GM12878 (cell line): ENCODE results near the gene PAK5. TPM values are rescaled to one million over a fixed set of nuclear protein-coding genes. Genes with fewer than 3 reads are reported as not detected.

Experiments used
- ATAC-seq: fragments of 200-7000 bp; cut with Tn5 transposase; 3 replicates; pipeline ENCODE4 v1.9.1; 2020; ENCODE audit warnings: mild to moderate bottlenecking, moderate library complexity
- BruUV-seq: library from RNA; stranded (reverse); fragments of 400-500 nt; replicated peaks from 2 replicates; lab custom pipeline; 2021; lab: Mats Ljungman, UMichigan
- CTCF ChIA-PET: fragments of 300-600 bp; sonication (Branson Sonifier 250); formaldehyde crosslinking; extraction: SDS; loops from one replicate; lab custom pipeline; 2021; ENCODE audit warnings: inconsistent platforms; lab: Yijun Ruan, JAX
- POLR2A ChIA-PET: fragments of 350-600 bp; formaldehyde crosslinking; extraction: SDS; loops from one replicate; lab custom pipeline; 2021; ENCODE audit warnings: inconsistent platforms; lab: Charles Lee
- RAD21 ChIA-PET: fragments of 300-600 bp; sonication (Branson Sonifier 250); formaldehyde crosslinking; loops from one replicate; lab custom pipeline; 2023; ENCODE audit warnings: antibody characterized with exemption; ENCODE audit not compliant: unreplicated experiment; lab: Charles Lee
- SMC1A ChIA-PET: fragments of 300-600 bp; sonication (Branson Sonifier 250); formaldehyde crosslinking; loops from one replicate; lab custom pipeline; 2023; ENCODE audit not compliant: unreplicated experiment, uncharacterized antibody; lab: Charles Lee
- DNase-seq: peaks from one replicate; pipeline ENCODE4 v3.0.0-alpha.2; 2011; ENCODE audit warnings: low read depth, low spot score
- FAIRE-seq: peaks from 3 replicates; lab custom pipeline; 2011; peaks lifted over from hg19 to GRCh38; lab: Jason Lieb, UNC
- H2AFZ ChIP-seq: 2 replicates; pipeline ENCODE4 v1.6.0; 2011; ENCODE audit warnings: low read depth, low read length, control low read depth; ENCODE audit not compliant: control insufficient read depth
- H3K27ac ChIP-seq: 2 replicates; pipeline ENCODE4 v1.5.1; 2011; ENCODE audit warnings: control low read depth; ENCODE audit not compliant: control insufficient read depth, insufficient read depth
- H3K27me3 ChIP-seq, 2 experiments: replicated peaks in 1 of 2; 2 replicates each; pipeline versions ENCODE4 v1.6.0 to v1.6.1; 2011; ENCODE audit warnings: low read length in 1 of 2; ENCODE audit not compliant: control insufficient read depth in 2 of 2, insufficient read depth in 2 of 2
- H3K36me3 ChIP-seq, 2 experiments: 2 replicates each; pipeline ENCODE4 v1.5.1; 2011; ENCODE audit warnings: low read length in 1 of 2; ENCODE audit not compliant: control insufficient read depth in 2 of 2, insufficient read depth in 2 of 2
- H3K4me1 ChIP-seq: 2 replicates; pipeline ENCODE4 v1.6.1; 2011; ENCODE audit warnings: mild to moderate bottlenecking, low read length, moderate library complexity, mixed read lengths; ENCODE audit not compliant: control insufficient read depth, insufficient read depth
- H3K4me2 ChIP-seq: 2 replicates; pipeline ENCODE4 v1.6.0; 2011; ENCODE audit warnings: control low read depth; ENCODE audit not compliant: control insufficient read depth, insufficient read depth
- H3K4me3 ChIP-seq: fragments of 200-600 bp; sonication (generic); 2 replicates; pipeline ENCODE4 v1.5.1; 2016
- H3K79me2 ChIP-seq: 2 replicates; pipeline ENCODE4 v1.6.0; 2011; ENCODE audit warnings: low read length; ENCODE audit not compliant: control insufficient read depth, insufficient read depth
- H3K9ac ChIP-seq: 2 replicates; pipeline ENCODE4 v1.8.0; 2011; ENCODE audit warnings: low read length, control low read depth, mixed read lengths; ENCODE audit not compliant: control insufficient read depth, insufficient read depth
- H3K9me3 ChIP-seq: replicated peaks from 3 replicates; pipeline ENCODE4 v1.5.1; 2011; ENCODE audit warnings: mild to moderate bottlenecking, low read length; ENCODE audit not compliant: control insufficient read depth, insufficient read depth
- H4K20me1 ChIP-seq: 2 replicates; pipeline ENCODE4 v1.6.0; 2011; ENCODE audit not compliant: control insufficient read depth, insufficient read depth
- HDAC6 ChIP-seq: fragments of 200-600 bp; sonication (generic); IDR thresholded peaks from one replicate; pipeline ENCODE4 v1.8.0; 2017; ENCODE audit warnings: antibody characterized with exemption; ENCODE audit not compliant: unreplicated experiment
- NFIC ChIP-seq: IDR thresholded peaks from 2 replicates; pipeline ENCODE4 v1.6.1; 2012; ENCODE audit warnings: low read depth, mild to moderate bottlenecking, inconsistent platforms, low read length, moderate library complexity
- SMAD5 ChIP-seq: IDR thresholded peaks from 2 replicates; pipeline ENCODE4 v1.6.1; 2016; ENCODE audit warnings: antibody characterized with exemption, low read depth
- SREBF1 ChIP-seq: IDR thresholded peaks from 2 replicates; pipeline ENCODE4 v1.6.1; 2012; ENCODE audit warnings: mild to moderate bottlenecking, low read length
- in situ Hi-C: fragments of 300-500 bp; cut with MboI; formaldehyde crosslinking; loops from 9 replicates; pipeline ENCODE4 v1.14.3; 2018; ENCODE audit warnings: mixed read lengths
- intact Hi-C: fragments of 100-400 bp; cut with micrococcal nuclease; formaldehyde crosslinking; loops from one replicate; pipeline ENCODE4 v1.14.2; 2022; ENCODE audit not compliant: unreplicated experiment
- polyA plus RNA-seq, 11 experiments: library from polyadenylated mRNA; depleted of rRNA in 4 of 11; unstranded in 6 of 11; stranded (reverse) in 5 of 11; fragments of >200 nt; fragmentation: Nextera tagmentation in 4 of 11; fragmentation: Illumina TruSeq in 1 of 11; extraction: Ambion mirVana in 4 of 11; extraction: Trizol in 1 of 11; gene quantifications; 1 replicate in 1 of 11; 2 replicates in 10 of 11; pipeline versions ENCODE4 v1.2.1 to v1.2.3, GENCODE V29; 2011 to 2016; ENCODE audit warnings: inconsistent platforms in 2 of 11, missing spikeins in 2 of 11, low read depth in 1 of 11
- total RNA-seq, 4 experiments: library from RNA; depleted of rRNA in 3 of 4; stranded (reverse); fragments of >200 nt in 3 of 4; fragmentation: Illumina TruSeq in 1 of 4; extraction: Trizol in 1 of 4; gene quantifications; 2 replicates each; pipeline versions ENCODE4 v1.2.1 to v1.2.3, GENCODE V29; 2013 to 2021
- TF ChIP-seq, protein P1 (sequence below): fragments of 450-650 bp; formaldehyde crosslinking; IDR thresholded peaks from 2 replicates; pipeline ENCODE4 v1.5.0; 2022; ENCODE audit warnings: mild to moderate bottlenecking, missing genetic modification characterization

The PAK5 gene
- total and polyA plus RNA-seq, 10 of the 15 experiments (the other 5 are each of a cell fraction or from before 2014, with no cell fraction given): not detected

GRCh38 chr20:9831032-9831431 lies 7.8 kb downstream of the PAK5 start (continued):
- no peak for TF ChIP-seq HDAC6
- no peak for TF ChIP-seq NFIC
- no peak for TF ChIP-seq SREBF1
- TF ChIP-seq SMAD5: no peak

- POLR2A ChIA-PET: no interaction called here
- no peak overlapping the region for H2AFZ ChIP-seq
- H3K27ac ChIP-seq: no peak overlapping the region
- H4K20me1 ChIP-seq: no peaks in the 10 kb centered on the region
- no peak overlapping the region for H3K4me2 ChIP-seq
- no peaks in the 10 kb centered on the region for H3K36me3 ChIP-seq
- FAIRE-seq: no peak
- intact Hi-C loops (no loop called here), in situ Hi-C loops (no loop called here)
- no peak overlapping the region for H3K9ac ChIP-seq
- BruUV-seq: no TSS peak
- no peaks in the 10 kb centered on the region for H3K27me3 ChIP-seq
- DNase-seq: no peak
- H3K79me2 ChIP-seq: no peaks in the 10 kb centered on the region
- TF ChIP-seq, protein P1, sequence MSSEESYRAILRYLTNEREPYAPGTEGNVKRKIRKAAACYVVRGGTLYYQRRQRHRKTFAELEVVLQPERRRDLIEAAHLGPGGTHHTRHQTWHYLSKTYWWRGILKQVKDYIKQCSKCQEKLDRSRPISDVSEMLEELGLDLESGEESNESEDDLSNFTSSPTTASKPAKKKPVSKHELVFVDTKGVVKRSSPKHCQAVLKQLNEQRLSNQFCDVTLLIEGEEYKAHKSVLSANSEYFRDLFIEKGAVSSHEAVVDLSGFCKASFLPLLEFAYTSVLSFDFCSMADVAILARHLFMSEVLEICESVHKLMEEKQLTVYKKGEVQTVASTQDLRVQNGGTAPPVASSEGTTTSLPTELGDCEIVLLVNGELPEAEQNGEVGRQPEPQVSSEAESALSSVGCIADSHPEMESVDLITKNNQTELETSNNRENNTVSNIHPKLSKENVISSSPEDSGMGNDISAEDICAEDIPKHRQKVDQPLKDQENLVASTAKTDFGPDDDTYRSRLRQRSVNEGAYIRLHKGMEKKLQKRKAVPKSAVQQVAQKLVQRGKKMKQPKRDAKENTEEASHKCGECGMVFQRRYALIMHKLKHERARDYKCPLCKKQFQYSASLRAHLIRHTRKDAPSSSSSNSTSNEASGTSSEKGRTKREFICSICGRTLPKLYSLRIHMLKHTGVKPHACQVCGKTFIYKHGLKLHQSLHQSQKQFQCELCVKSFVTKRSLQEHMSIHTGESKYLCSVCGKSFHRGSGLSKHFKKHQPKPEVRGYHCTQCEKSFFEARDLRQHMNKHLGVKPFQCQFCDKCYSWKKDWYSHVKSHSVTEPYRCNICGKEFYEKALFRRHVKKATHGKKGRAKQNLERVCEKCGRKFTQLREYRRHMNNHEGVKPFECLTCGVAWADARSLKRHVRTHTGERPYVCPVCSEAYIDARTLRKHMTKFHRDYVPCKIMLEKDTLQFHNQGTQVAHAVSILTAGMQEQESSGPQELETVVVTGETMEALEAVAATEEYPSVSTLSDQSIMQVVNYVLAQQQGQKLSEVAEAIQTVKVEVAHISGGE: no peak
- TF ChIP-seq, all 136 proteins: peak for 0
- no peak for ATAC-seq
- H3K4me1 ChIP-seq: no peaks in the 10 kb centered on the region
- CTCF ChIA-PET: no interaction called here
- H3K9me3 ChIP-seq: no peaks in the 10 kb centered on the region
- no peak overlapping the region for H3K4me3 ChIP-seq
- RAD21 ChIA-PET: no interaction called here
- SMC1A ChIA-PET: no interaction called here
These were observed 9.0 kb downstream of the PAK5 start for GRCh38 chr20:9829835-9830234.
